Keratinocyte (primary cell): ENCODE measurements around the gene DAGLA. TPM values are rescaled to one million over a fixed set of nuclear protein-coding genes. Genes with fewer than 3 reads are reported as not detected.

ENCODE experiments used
- DNase-seq: peaks from one replicate; pipeline ENCODE4 v3.0.0-alpha.2; 2011; ENCODE audit warnings: low read depth, missing footprints, low spot score
- FAIRE-seq: peaks from 2 replicates; lab custom pipeline; 2011; peaks lifted over from hg19 to GRCh38; lab: Jason Lieb, UNC
- H2AFZ ChIP-seq: 2 replicates; pipeline ENCODE4 v1.6.0; 2012; ENCODE audit warnings: low read length, control low read depth, inconsistent platforms; ENCODE audit not compliant: control insufficient read depth
- H3K27ac ChIP-seq: 2 replicates; pipeline ENCODE4 v1.5.1; 2011; ENCODE audit warnings: low read length; ENCODE audit not compliant: control insufficient read depth, insufficient read depth
- H3K27me3 ChIP-seq: 3 replicates; pipeline ENCODE4 v1.6.0; 2011; ENCODE audit warnings: low read length; ENCODE audit not compliant: control insufficient read depth, insufficient read depth; ENCODE audit errors: extremely low read depth
- H3K36me3 ChIP-seq, 2 experiments: 2 replicates in 1 of 2; 3 replicates in 1 of 2; pipeline ENCODE4 v1.5.1; 2011; ENCODE audit warnings: low read length in 2 of 2, mild to moderate bottlenecking in 1 of 2; ENCODE audit not compliant: control insufficient read depth in 2 of 2, insufficient read depth in 2 of 2; ENCODE audit errors: extremely low read depth in 1 of 2
- H3K4me1 ChIP-seq: 3 replicates; pipeline ENCODE4 v1.5.1; 2011; ENCODE audit warnings: low read length; ENCODE audit not compliant: control insufficient read depth, insufficient read depth; ENCODE audit errors: extremely low read depth
- H3K4me2 ChIP-seq: 3 replicates; pipeline ENCODE4 v1.6.0; 2011; ENCODE audit warnings: low read depth, low read length; ENCODE audit not compliant: control insufficient read depth, insufficient read depth; ENCODE audit errors: extremely low read depth
- H3K4me3 ChIP-seq, 3 experiments: fragments of 200-600 bp in 1 of 3; sonication (generic) in 1 of 3; 2 replicates in 2 of 3; 3 replicates in 1 of 3; pipeline ENCODE4 v1.5.1; 2011 to 2016; ENCODE audit warnings: low read length in 3 of 3, mild to moderate bottlenecking in 3 of 3, control low read depth in 2 of 3, inconsistent platforms in 1 of 3, low read depth in 1 of 3, mixed read lengths in 1 of 3, mixed run types in 1 of 3, moderate library complexity in 1 of 3; ENCODE audit not compliant: control insufficient read depth in 2 of 3, insufficient read depth in 2 of 3; ENCODE audit errors: extremely low read depth in 1 of 3
- H3K79me2 ChIP-seq: 2 replicates; pipeline ENCODE4 v1.6.0; 2012; ENCODE audit warnings: low read length; ENCODE audit not compliant: control insufficient read depth, insufficient read depth
- H3K9ac ChIP-seq: 3 replicates; pipeline ENCODE4 v1.6.0; 2011; ENCODE audit warnings: low read length; ENCODE audit not compliant: control insufficient read depth, insufficient read depth; ENCODE audit errors: extremely low read depth
- H3K9me1 ChIP-seq: 3 replicates; pipeline ENCODE4 v1.6.0; 2011; ENCODE audit warnings: low read length; ENCODE audit not compliant: control insufficient read depth, insufficient read depth; ENCODE audit errors: extremely low read depth
- H3K9me3 ChIP-seq: 2 replicates; pipeline ENCODE4 v1.5.1; 2012; ENCODE audit warnings: low read depth, low read length; ENCODE audit not compliant: control insufficient read depth
- H4K20me1 ChIP-seq: 3 replicates; pipeline ENCODE4 v1.6.0; 2011; ENCODE audit warnings: low read length; ENCODE audit not compliant: control insufficient read depth, insufficient read depth; ENCODE audit errors: extremely low read depth
- CTCF ChIP-seq, 3 experiments: IDR thresholded peaks in 1 of 3; conservative IDR thresholded peaks in 1 of 3; optimal IDR thresholded peaks in 1 of 3; 2 replicates in 2 of 3; 3 replicates in 1 of 3; pipeline versions ENCODE3 to v1.5.1; 2011; ENCODE audit warnings: low read length in 3 of 3, mild to moderate bottlenecking in 3 of 3, moderate library complexity in 2 of 3, control low read depth in 1 of 3, inconsistent platforms in 1 of 3; ENCODE audit not compliant: insufficient read depth in 2 of 3; ENCODE audit errors: extremely low read depth in 1 of 3
- EZH2 ChIP-seq: IDR thresholded peaks from one replicate; pipeline ENCODE4 v1.6.1; 2012; ENCODE audit warnings: inconsistent platforms, mild to moderate bottlenecking, low read length, moderate library complexity
- dilution Hi-C: fragments of 300-500 bp; cut with MboI; formaldehyde crosslinking; loops from one replicate; pipeline ENCODE4 v1.7.0; 2020; ENCODE audit warnings: low sequenced_read_pairs; ENCODE audit not compliant: extremely low pct_ligation_motif_present
- polyA plus RNA-seq, 5 experiments: library from polyadenylated mRNA; depleted of rRNA in 3 of 5; stranded (reverse) in 3 of 5; stranded (forward) in 1 of 5; unstranded in 1 of 5; fragments of >200 nt; gene quantifications; 1 replicate in 1 of 5; 2 replicates in 3 of 5; 3 replicates in 1 of 5; pipeline versions ENCODE4 v1.2.1 to v1.2.3, GENCODE V29; 2011 to 2012; ENCODE audit warnings: missing spikeins in 2 of 5, low read depth in 1 of 5, low replicate concordance in 1 of 5

Gene DAGLA
- polyA plus RNA-seq, 1 donor (not counting 4 experiments of a cell fraction or from before 2014, with no cell fraction given), result 0.03 TPM

- Histone ChIP-seq H3K79me2 (no peaks in the 10 kb centered on the region), H3K9me3 (no peaks in the 10 kb centered on the region), H3K27me3 (peaks cover 35% of the 10 kb centered on the region), H3K4me3 (peak within 1 kb of the TSS in 2 of 3 experiments; percentile 19 to 20), H4K20me1 (peaks cover 5% of the 10 kb centered on the region), H3K27ac (no peak within 1 kb of the TSS), H3K9me1 (no peaks in the 10 kb centered on the region), H2AFZ (peak within 1 kb of the TSS; percentile 6), H3K4me2 (peak within 1 kb of the TSS; percentile 41), H3K36me3 (no peaks in the 10 kb centered on the region), H3K9ac (no peak within 1 kb of the TSS), H3K4me1 (peaks cover 2% of the 10 kb centered on the region)
- peak in 2 of 3 experiments; percentile 54 to 73 for TF ChIP-seq CTCF (optimal IDR thresholded peaks at IDR 0.05 in 1 of 3, IDR thresholded peaks at IDR 0.05 in 1 of 3, conservative IDR thresholded peaks at IDR 0.05 in 1 of 3; ENCODE audit: extremely low read depth in 1 of 3, insufficient read depth in 2 of 3, low read length in 3 of 3)
- no peak for TF ChIP-seq EZH2
- DNase-seq, result no peak
- dilution Hi-C loops, result no loop called here
- no peak for FAIRE-seq
Measured at GRCh38 chr11:61752117-61752924, 72.1 kb downstream of the DAGLA start, which contains the start of gene MYRF. Gene MYRF (plus strand): TSS chr11:61752636. CDS start chr11:61752745, 109 bp downstream.

GRCh38 chr11:61752925-61753521 is 72.8 kb downstream of the DAGLA start:
- no peak overlapping the region for H3K9ac ChIP-seq
- H3K4me2 ChIP-seq, result peak overlapping the region; percentile 41
- DNase-seq (no peak), FAIRE-seq (no peak)
- H3K9me3 ChIP-seq, result no peaks in the 10 kb centered on the region
- dilution Hi-C loops, result no loop called here
- H3K4me1 ChIP-seq, result peaks cover 2% of the 10 kb centered on the region
- peak; percentile 59 for TF ChIP-seq EZH2
- TF ChIP-seq CTCF (optimal IDR thresholded peaks at IDR 0.05 in 1 of 3, IDR thresholded peaks at IDR 0.05 in 1 of 3, conservative IDR thresholded peaks at IDR 0.05 in 1 of 3; ENCODE audit: extremely low read depth in 1 of 3, insufficient read depth in 2 of 3, low read length in 3 of 3), result no peak
- H3K36me3 ChIP-seq, result no peaks in the 10 kb centered on the region
- no peak overlapping the region for H3K27ac ChIP-seq
- H3K9me1 ChIP-seq, result no peaks in the 10 kb centered on the region
- H2AFZ ChIP-seq, result no peak overlapping the region
- H3K79me2 ChIP-seq, result no peaks in the 10 kb centered on the region
- H4K20me1 ChIP-seq, result peaks cover 5% of the 10 kb centered on the region
- H3K4me3 ChIP-seq, result peak overlapping the region in 2 of 3 experiments; percentile 4 to 20
- peaks cover 34% of the 10 kb centered on the region for H3K27me3 ChIP-seq
